A673 (cell line): Measurements from ENCODE around the gene ANXA11.

ENCODE experiments used
- CTCF ChIP-seq: fragments of 300-800, 200-600 bp; sonication (generic); conservative IDR thresholded peaks from 2 replicates; pipeline ENCODE4 v1.5.1; 2017; ENCODE audit warnings: low read depth, mild to moderate bottlenecking, antibody characterized with exemption, low read length, moderate library complexity, mixed read lengths
- EZH2 ChIP-seq: fragments of 200-600 bp; sonication (generic); IDR thresholded peaks from 2 replicates; pipeline ENCODE4 v1.6.1; 2017; ENCODE audit warnings: borderline replicate concordance, low read depth, mild to moderate bottlenecking, mixed read lengths, antibody characterized with exemption, low read length; ENCODE audit not compliant: poor library complexity, severe bottlenecking

DNA sequence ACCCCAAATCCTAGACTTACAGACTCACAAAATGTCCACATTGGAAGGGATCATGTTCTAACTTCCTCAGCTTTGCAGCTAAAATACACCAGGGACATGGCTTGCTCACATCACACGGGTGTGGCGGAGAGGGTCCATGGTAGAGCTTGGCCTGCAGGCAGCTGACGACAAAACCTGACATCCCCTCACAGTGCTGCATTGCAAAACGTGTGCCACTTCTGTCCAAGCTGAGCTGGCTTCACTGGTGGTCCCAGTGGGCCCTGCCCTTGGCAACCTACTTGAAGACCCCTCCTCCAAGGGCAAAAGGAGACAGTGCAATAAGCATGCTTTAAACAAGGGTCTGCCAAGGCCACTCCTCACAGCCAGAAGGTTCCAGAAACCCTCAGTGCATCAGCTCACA is 21.9 kb downstream of the ANXA11 start:
- TF ChIP-seq CTCF (no peak), EZH2 (no peak)
